ENCODE data around the gene CCDC9B.

- TF ChIP-seq CTCF (IDR thresholded peaks at IDR 0.05) (no peak), ZFX (IDR thresholded peaks at IDR 0.05; ENCODE audit: borderline replicate concordance) (no peak)
Observed at GRCh38 chr15:40353697-40354096, 13.0 kb upstream of the CCDC9B start.

Data from 22Rv1 (cell line).